HepG2 (cell line): ENCODE results near the gene SLC35D2.

ENCODE experiments used
- KDM1A ChIP-seq: IDR thresholded peaks from 2 replicates; pipeline ENCODE4 v1.6.1; 2016; ENCODE audit warnings: missing compliant biosample characterization
- TF ChIP-seq, protein P1 (sequence below): sonication (generic); formaldehyde crosslinking; IDR thresholded peaks from 2 replicates; pipeline ENCODE4 v1.4.0; 2020; ENCODE audit warnings: missing genetic modification reagents

- TF ChIP-seq KDM1A, result no peak
- TF ChIP-seq, protein P1, sequence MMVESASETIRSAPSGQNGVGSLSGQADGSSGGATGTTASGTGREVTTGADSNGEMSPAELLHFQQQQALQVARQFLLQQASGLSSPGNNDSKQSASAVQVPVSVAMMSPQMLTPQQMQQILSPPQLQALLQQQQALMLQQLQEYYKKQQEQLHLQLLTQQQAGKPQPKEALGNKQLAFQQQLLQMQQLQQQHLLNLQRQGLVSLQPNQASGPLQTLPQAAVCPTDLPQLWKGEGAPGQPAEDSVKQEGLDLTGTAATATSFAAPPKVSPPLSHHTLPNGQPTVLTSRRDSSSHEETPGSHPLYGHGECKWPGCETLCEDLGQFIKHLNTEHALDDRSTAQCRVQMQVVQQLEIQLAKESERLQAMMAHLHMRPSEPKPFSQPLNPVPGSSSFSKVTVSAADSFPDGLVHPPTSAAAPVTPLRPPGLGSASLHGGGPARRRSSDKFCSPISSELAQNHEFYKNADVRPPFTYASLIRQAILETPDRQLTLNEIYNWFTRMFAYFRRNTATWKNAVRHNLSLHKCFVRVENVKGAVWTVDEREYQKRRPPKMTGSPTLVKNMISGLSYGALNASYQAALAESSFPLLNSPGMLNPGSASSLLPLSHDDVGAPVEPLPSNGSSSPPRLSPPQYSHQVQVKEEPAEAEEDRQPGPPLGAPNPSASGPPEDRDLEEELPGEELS (CRISPR knock-in tag), result no peak
Observed at GRCh38 chr9:96430377-96430776, 46.9 kb upstream of the SLC35D2 start.
